ENCODE results near the gene PRR15L. TPM values are rescaled to one million over a fixed set of nuclear protein-coding genes. Genes with fewer than 3 reads are reported as not detected.

The PRR15L gene
- total and polyA plus RNA-seq, 7 donors, result 0.04 to 0.17 TPM; not detected in 5

DNA sequence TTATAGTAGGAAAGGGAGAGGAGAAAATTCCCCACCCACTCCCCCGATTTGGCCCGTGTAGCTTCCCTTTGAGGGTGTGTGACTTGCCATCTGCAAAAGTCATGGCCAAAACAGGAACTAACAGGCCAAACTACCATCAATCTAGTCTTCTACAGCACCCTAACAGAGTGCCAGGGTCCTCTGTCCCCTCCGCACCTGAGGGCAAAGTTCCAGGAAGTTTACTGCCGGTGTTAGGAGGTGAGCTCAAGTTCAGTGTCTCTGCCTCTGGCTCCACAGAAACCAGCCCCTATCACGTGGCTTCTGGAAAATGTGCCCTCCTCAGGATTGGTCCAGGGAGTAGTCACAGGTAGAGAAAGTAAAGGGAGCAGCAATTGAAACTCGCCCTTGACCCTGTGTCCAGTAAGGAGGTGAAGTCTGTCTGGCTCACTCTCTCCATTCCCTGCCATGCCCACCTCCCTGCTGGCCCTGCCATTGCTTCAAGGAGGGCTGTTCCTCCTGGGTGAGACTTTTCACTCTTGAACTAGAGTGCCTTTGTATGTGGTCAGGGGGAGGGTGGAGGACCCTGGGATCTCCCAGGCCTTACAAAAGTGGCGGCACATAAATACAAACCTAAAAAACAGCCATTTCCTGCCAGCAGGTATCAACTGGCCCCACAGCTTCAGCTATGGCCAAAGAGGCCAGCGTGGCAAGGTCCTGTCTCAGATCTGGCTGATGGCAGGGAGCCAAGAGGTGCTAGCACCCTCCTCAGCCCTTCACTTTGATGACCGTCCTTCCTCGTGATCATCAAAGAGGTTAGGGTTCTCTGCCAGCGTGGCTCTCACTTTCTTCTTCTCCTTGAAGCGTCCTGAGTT lies 5.3 kb downstream of the PRR15L start:
- H3K27ac ChIP-seq, result no peak overlapping the region
- H3K9me3 ChIP-seq, result no peaks in the 10 kb centered on the region
- intact Hi-C loops (cut with DNase I), result loop anchor here in 1 of 2 donors (5.0 kb wide), 1 partner anchor 120 kb away; the partner anchor contains the start of genes LRRC46 and MRPL10
- TF ChIP-seq, protein P1, sequence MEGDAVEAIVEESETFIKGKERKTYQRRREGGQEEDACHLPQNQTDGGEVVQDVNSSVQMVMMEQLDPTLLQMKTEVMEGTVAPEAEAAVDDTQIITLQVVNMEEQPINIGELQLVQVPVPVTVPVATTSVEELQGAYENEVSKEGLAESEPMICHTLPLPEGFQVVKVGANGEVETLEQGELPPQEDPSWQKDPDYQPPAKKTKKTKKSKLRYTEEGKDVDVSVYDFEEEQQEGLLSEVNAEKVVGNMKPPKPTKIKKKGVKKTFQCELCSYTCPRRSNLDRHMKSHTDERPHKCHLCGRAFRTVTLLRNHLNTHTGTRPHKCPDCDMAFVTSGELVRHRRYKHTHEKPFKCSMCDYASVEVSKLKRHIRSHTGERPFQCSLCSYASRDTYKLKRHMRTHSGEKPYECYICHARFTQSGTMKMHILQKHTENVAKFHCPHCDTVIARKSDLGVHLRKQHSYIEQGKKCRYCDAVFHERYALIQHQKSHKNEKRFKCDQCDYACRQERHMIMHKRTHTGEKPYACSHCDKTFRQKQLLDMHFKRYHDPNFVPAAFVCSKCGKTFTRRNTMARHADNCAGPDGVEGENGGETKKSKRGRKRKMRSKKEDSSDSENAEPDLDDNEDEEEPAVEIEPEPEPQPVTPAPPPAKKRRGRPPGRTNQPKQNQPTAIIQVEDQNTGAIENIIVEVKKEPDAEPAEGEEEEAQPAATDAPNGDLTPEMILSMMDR (IDR thresholded peaks at IDR 0.05), result no peak
- WGBS, 3 donors, result 74 to 80% (median 78%) methylated on average over 12 of the region's 12 CpGs
- H3K4me1 ChIP-seq, result peaks cover 16% of the 10 kb centered on the region
- H3K27me3 ChIP-seq (ENCODE audit: insufficient read depth in 3 of 3, low read length in 2 of 3), result no peaks in the 10 kb centered on the region
- DNase-seq, result no peak
- no peak overlapping the region for H3K4me3 ChIP-seq
- ATAC-seq, result no peak
- peaks cover 0 to 19% of the 10 kb centered on the region in 2 donors for H3K36me3 ChIP-seq (ENCODE audit: insufficient read depth in 1 of 2, low read depth in 1 of 2)

DNA sequence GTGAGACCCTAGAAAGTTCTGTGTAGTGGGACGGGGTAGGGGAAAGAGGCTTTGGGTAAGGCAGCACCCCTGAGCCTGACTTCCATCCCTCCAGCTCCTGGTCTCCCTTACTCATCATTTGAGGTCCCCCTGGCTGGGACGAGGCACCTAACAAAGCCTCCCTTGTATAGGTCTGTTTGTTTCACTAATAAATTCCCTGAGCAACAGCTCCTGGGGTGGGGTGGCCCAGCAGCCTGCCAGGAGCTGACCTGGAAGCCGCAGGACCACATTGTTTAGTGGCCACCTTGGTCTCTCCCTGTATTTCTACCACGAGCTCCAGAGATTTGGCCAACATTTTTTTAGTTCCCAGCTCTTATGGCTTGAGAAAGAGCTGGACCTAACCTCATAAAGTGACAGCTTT lies 7.2 kb downstream of the PRR15L start:
- TF ChIP-seq, protein P1 (IDR thresholded peaks at IDR 0.05), result no peak
- H3K27me3 ChIP-seq (ENCODE audit: insufficient read depth in 3 of 3, low read length in 2 of 3), result no peaks in the 10 kb centered on the region
- intact Hi-C loops (cut with DNase I), result loop anchor here (1.0 to 5.0 kb wide), 3 partner anchors 20 to 118 kb away; partner anchors contain the start of genes CDK5RAP3 (in 1 of the 2), LRRC46 (in 1 of the 2) and MRPL10 (in 1 of the 2)
- H3K4me3 ChIP-seq, result no peak overlapping the region
- no peak for ATAC-seq
- 86 to 91% (median 90%) methylated on average over 4 of the region's 4 CpGs for WGBS, 3 donors
- H3K4me1 ChIP-seq, result peaks cover 16% of the 10 kb centered on the region
- no peaks in the 10 kb centered on the region for H3K9me3 ChIP-seq
- H3K36me3 ChIP-seq (ENCODE audit: insufficient read depth in 1 of 2, low read depth in 1 of 2), result peaks cover 4 to 33% of the 10 kb centered on the region in 2 donors
- H3K27ac ChIP-seq, result no peak overlapping the region
- no peak for DNase-seq

DNA sequence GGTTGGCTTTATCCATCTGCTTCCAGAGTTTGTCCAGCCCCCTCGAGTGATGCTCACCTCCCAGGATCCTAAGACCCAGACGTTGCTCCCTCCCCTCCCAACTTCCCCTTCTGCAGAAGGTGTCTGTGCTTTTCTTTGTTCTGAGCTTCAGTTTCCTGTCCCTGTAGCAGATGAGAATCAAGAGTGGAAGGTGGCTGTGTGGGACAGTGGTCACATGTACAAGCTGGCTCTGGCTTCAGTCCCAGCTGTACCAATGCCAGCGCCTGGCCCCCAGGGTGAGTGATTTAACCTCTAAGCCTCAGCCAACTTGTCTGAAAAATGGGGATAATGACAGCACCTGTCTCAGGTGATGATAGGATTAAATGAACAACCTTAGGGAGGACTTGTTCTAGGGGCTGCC lies 7.7 kb downstream of the PRR15L start:
- peaks cover 4 to 38% of the 10 kb centered on the region in 2 donors for H3K36me3 ChIP-seq (ENCODE audit: insufficient read depth in 1 of 2, low read depth in 1 of 2)
- H3K27ac ChIP-seq, result peak overlapping the region; percentile 71
- ATAC-seq, result no peak
- intact Hi-C loops (cut with DNase I), result loop anchor here (1.0 to 5.0 kb wide), 6 partner anchors 21 to 118 kb away; partner anchors contain the start of genes CDK5RAP3 (in 1 of the 2), LRRC46 (in 1 of the 2), MRPL10 (in 1 of the 2) and SCRN2 (in 1 of the 2)
- DNase-seq, result no peak
- peaks cover 21% of the 10 kb centered on the region for H3K4me1 ChIP-seq
- no peaks in the 10 kb centered on the region for H3K27me3 ChIP-seq (ENCODE audit: insufficient read depth in 3 of 3, low read length in 2 of 3)
- TF ChIP-seq, protein P1 (IDR thresholded peaks at IDR 0.05), result no peak
- no peak overlapping the region for H3K4me3 ChIP-seq
- H3K9me3 ChIP-seq, result no peaks in the 10 kb centered on the region
- 63 to 78% (median 65%) methylated on average over 3 of the region's 3 CpGs for WGBS, 3 donors

DNA sequence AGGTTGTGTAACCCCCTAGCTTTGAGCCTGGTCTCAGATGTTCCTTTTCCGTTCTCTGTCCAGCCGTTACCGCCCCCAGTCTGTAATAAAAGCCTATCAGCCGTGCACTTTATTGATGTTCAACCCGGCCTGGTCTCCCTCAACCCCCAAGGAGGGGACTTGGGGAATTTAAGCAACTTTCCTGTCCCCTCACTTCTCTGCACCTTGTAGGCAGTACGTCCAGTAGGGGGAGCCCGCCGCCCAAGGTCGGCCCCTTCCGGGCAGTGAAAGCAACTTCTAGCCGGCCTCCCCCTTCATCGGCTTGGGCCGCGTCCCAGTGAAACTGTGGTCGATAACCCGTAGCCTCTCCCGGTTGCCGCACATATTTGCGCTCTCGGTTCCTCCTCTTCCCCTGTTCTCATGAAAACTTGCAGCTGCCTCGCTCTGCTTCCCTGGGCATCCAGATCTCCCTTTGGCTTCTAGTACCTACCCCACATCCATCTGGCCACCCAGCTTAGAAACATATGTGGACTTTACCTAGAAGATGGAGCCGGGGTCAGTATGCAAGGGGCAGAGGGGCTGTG lies 8.4 kb downstream of the PRR15L start:
- ATAC-seq (peak; percentile 70 to 83 (median 74)), DNase-seq (peak; percentile 89 to 91)
- no peaks in the 10 kb centered on the region for H3K9me3 ChIP-seq
- H3K36me3 ChIP-seq (ENCODE audit: insufficient read depth in 1 of 2, low read depth in 1 of 2), result peaks cover 4 to 45% of the 10 kb centered on the region in 2 donors
- TF ChIP-seq, protein P1 (IDR thresholded peaks at IDR 0.05), result peak; percentile 90
- H3K4me3 ChIP-seq, result peak overlapping the region; percentile 16
- intact Hi-C loops (cut with DNase I), result loop anchor here (2.0 to 5.0 kb wide), 3 partner anchors 42 to 108 kb away; partner anchors contain the start of genes SCRN2 (in 1 of the 2) and SP2 (in 1 of the 2)
- peaks cover 21% of the 10 kb centered on the region for H3K4me1 ChIP-seq
- H3K27me3 ChIP-seq (ENCODE audit: insufficient read depth in 3 of 3, low read length in 2 of 3), result no peaks in the 10 kb centered on the region
- 3 to 6% (median 5%) methylated on average over 22 of the region's 22 CpGs for whole genome bisulfite sequencing, 3 donors
- H3K27ac ChIP-seq, result peak overlapping the region; percentile 71

Data from psoas muscle (tissue), 8 donors.